ENCODE results near the gene AQP12A.
"Not testable (repeated sequence)": the region's sequence is repeated elsewhere in the genome, so short reads cannot be mapped to it uniquely, and the experiment has no call there.

Gene AQP12A

DNA sequence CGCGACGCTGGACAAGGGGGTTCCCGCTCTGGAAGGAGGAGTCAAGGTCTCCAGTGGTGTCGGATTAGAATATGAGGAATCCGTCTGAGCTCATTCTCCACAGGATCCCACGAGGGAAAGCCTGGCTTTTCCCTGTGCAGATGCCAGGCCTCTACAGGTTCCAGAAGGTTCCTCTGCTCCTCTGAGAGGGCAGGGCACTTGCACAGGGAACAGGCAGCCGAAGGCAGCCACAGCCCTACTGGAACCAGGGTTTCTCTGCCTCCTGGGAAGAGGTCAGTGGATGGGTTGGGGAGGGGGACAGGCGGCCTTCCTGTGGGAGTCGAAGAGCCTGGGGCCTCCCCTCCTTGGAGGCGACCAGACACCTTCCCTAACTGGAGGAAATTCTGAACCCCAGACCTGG lies 1.7 kb upstream of the AQP12A start:
- no peak for DNase-seq

DNA sequence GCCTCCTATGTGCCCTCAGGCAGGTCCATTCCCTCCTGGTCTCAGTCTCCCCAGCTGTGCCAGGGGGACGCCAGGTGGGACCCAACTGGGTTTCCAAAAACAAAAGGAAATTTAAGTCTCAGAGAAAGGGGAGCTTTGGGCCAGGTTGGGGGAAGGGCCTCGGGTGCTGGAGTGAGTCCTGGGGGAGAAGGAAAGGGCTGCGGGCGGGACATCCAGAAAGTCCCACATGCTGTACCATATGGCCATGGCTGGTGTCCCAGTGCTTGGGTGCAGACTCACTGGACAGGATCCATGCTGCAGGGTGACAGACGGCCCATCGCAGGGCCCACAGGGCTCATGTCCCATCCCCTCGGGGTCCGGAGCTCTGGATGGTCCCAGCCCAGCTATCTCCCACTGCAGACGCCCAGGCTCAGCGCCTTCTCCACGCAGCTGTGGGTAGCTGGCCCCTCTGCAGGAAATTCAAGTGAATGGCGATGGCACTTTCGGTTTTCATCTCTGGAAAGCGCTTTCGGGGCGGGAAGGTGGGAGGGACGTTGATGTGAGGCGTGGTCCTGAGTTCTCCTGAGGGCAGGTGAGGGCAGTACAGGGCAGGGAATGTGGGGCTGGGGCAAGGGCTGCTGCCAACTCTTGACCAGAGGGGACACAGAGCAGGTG lies 1.1 kb upstream of the AQP12A start:
- not testable (repeated sequence) for DNase-seq

DNA sequence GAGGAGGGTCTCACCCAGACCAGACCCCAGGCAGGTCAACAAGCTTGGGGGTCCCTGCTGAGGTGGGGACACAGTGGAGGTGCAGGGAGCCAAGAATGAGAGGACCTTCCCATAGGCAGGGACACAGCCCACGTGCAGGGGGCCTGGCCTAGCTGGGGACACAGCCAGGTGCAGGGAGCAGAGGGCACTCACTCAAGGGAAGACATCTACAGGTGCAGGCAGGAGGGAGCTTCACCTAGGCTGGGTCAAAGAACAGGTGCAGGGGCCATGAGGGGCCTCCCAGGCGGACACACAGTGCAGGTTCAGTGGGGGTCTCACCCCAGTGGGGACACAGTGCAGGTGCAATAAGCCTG lies 615 bp upstream of the AQP12A start:
- not testable (repeated sequence) for DNase-seq

DNA sequence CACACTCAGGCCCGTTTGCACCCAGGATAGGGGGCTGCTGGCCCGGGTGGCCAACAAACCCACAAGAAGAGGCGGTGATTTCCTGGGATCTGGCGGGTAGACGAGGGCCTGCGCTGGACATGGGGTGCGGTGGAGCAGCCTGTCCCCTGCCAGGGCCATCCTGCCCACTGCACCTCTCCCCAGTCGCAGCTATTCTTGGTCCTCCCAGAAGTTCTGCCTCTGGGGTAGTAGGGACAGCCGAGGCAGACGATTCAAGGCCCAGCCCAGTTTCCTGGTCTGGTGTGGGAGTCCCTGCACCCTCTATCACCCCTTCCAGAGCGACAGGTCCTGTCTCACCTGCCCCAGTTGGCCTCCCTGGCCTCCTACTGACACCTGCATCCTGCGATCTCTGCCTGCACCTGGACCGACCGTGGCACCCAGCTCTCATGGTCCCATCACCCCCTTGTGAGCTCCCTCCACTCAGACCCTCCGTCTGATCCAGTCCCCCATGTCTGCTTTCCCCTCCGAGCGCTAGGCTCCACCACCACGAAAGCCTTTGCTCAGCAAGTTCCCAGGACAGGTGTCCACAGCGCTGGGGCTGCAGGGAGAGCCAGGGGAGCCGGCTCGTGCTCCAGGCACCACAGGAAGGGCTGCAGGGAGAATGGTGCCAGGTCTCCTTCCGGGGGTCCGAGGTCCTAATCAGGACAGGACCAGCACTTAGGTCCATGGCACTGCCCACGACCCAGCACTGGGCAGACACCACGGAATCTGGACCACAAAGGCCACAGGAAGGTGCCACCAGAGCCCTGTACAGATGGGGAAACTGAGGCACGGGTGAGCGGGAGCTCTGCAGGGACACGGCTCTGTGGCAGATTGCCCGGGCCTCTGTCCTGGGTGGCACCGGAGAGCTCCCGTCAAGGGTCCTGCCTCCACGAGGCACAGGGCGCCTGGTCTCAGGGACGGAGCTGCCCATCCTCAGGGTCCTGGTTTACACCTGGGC lies 1.2 kb downstream of the AQP12A start:
- not testable (repeated sequence) for DNase-seq

DNA sequence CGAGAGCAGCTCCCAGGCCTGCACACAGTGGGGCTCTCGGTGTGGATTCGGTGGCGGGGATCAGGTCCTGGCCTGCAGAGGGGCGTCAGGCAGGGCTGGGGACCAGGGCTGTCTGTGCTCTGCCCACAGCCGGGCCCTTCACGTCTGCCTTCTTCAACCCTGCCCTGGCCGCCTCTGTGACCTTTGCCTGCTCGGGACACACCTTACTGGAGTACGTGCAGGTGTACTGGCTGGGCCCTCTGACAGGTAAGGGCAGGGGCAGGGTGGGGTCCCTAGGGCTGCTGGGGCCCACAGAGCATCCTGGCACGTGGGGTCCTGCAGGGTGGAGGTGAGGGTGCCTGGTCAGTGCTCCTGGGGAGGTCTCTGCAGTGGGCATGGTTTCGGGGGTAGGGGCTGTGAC lies 2.6 kb downstream of the AQP12A start:
- not testable (repeated sequence) for DNase-seq

DNA sequence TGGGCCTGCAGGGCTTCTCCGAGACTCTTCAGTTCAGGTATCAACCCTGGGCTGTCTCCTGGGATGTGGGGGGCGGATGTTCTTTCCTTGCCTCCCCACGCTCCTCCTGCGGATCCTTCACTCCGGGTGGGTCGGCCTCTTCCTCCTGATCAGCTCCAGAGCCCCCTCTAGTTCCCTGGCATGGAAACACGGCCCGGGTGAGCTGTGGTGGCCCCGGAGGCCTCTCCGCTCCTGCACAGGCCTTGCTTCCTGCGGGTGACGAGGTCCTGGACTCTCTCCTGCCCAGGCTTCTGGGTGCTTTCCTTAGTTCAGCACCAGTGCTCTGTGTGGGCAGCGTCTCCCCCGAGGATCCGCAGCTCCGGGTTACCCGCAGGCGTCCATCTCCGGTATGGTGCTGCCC lies 3.9 kb downstream of the AQP12A start:
- DNase-seq, result not testable (repeated sequence)

DNA sequence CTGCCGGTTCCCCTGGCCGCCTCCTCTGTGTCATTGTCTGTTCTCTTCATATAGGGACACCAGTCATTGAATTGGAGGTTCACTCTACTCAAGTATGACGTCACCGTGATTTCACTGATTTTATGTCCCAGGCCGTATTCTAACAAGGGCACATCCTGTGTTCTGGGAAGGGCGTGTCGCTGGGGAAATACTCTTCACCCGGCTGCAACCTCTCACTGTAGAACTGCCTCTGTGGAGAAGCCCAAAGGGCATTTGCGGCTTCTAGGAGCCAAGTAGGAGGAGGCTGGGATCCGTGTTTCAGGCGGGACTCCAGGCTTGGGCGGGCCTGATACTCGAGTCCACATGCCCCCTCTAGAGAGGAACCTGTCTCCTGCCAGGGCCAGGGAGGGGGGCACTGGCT lies 4.8 kb downstream of the AQP12A start:
- DNase-seq, result not testable (repeated sequence)

- not testable (repeated sequence) for DNase-seq
Measured at GRCh38 chr2:240698852-240699561, 7.3 kb downstream of the AQP12A start.

- DNase-seq, result not testable (repeated sequence)
Measured at GRCh38 chr2:240699835-240700234, 8.2 kb downstream of the AQP12A start.

GRCh38 chr2:240700616-240701015 lies 8.9 kb downstream of the AQP12A start:
- not testable (repeated sequence) for DNase-seq

DNA sequence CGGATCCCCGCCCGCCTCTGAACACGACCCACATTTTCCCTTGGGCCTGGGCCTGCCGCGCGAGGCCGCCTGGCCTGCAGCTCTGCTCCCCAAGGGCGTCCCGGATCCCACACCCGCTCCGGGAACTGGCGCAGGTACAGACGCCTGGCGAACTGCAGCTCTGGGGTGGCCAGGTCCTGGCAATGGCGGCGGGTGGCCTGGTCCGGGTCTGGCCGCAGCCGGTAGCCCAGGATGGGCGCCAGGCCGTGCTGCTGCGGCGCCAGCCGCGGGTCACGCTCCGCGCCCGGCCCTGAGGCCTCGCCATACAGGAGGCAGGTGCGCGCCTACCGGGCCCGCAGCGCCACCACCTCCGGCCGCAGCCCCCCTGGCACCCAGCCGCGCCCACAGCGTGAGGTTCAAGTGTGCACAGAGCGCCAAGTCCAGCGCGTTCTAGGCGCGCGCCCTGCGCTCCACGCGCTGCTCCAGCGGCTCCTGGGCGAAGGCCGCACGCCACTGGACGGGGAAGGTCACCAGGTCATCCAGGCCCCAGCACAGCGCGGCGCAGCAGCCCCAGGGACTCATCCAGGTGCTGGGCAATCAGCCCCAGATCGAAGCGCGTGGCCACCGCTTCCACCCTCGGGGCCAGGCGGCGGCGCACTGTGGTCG lies 9.5 kb downstream of the AQP12A start:
- no peak for DNase-seq

GRCh38 chr2:240701736-240702639 lies 10.3 kb downstream of the AQP12A start:
- DNase-seq, result no peak

DNA sequence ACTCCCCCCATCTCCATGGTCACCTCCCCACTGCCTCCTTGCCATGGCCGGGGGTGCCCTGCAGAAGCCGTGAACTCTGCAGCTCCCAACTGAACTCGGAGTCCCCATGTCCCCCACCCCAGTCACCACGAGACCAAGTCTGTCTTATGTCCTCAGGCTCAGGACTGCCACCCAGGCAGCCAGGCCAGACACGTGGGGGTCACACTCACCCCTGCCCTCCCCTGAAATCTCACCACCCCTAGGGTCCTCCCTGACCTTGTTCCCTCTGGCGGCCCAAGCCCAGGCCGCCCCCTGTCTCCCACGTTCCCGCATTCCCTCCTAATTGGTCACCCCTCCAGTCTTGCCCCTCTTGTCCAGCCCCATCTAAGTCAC lies 11.0 kb downstream of the AQP12A start:
- DNase-seq, result no peak

DNA sequence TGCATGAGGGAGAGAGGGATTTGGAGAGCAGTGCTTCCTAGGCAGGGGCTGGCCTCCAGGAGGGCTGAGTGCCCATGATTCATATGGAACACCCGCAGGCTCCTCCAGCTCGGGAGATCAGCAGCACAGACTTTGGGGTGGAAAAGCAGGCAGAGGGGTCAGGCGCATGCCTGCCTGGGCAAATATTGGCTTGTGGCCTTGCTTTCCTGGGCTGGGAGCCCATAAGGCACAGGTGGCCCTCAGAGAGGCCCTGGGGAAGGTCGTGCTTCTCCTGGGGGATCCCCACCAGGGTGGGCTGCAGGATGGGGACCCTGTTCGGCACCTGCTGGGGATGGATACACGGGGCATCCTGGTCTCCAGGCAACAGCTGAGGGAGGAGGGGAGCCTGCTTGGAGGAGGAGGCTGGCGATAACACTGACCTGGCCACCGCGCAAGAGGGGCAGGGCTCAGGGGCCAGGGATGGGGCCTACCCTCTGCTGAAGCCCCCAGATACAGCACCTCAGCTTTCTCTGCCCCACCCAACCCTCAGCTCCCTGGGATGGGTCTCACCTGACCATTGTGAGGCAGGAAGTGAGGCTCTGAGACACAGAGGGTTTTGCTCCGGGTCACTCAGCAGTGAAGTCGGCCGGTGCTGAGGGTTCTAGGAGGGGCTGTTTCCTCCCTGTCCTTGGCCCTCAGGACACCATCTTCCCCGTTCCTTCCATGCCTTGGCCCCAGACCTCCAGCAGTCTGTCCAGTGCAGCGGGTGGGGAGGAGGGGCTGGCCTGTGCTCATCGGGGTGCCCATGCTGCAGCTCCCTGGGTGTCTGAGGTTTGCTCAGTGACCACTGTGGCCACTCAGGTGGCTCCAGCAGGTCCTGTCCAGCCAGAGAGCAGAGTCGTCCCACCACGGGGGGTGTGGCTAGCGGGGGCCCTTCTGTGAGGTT lies 12.0 kb downstream of the AQP12A start:
- no peak for DNase-seq

DNA sequence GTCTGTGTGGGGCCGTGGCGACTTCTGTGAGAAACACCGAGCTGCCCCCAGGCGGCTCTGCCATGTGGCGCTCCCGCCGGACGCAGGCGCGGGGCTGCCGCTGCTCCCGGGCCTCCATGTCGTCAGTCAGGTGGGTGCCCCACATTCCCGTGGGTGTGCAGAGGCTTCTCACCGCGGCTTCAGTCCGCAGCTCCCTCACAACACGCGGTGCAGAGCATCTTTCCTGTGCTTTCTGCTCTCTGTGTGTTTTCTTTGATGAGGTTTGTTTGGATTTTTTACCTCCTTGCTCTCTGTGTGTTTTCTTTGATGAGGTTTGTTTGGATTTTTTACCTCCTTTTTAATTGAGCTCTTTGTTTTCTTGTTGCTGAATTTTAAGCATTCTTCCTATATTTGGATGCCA lies 13.0 kb downstream of the AQP12A start:
- no peak for DNase-seq

DNA sequence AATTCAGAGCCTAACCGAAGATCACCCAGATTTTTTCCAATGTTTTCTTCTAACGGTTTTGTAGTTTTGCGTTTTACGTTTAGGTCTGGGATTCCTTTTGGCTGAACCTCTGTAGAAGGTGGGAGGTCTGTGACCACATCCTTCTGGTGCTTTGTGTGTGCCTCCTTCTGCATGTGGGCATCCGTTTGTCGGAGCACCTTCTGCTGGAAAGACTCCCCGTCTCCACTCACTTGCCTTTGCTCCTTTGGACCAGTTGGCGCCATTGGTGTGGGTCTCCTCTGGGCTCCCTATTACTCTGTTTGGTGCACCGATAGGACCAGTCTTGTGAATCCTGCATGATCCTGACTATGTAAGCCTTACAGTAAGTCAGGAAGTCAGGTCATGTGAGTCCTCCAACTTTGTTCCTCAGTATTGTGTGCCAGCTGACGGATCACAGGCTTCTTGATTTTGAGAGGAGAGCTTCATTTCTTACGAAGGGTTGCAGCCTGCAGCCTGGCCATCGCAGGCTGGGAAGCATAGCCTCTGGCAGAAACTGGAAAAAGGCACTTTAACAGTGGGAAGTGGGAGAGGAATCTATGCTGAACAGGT lies 13.6 kb downstream of the AQP12A start:
- no peak for DNase-seq

DNA sequence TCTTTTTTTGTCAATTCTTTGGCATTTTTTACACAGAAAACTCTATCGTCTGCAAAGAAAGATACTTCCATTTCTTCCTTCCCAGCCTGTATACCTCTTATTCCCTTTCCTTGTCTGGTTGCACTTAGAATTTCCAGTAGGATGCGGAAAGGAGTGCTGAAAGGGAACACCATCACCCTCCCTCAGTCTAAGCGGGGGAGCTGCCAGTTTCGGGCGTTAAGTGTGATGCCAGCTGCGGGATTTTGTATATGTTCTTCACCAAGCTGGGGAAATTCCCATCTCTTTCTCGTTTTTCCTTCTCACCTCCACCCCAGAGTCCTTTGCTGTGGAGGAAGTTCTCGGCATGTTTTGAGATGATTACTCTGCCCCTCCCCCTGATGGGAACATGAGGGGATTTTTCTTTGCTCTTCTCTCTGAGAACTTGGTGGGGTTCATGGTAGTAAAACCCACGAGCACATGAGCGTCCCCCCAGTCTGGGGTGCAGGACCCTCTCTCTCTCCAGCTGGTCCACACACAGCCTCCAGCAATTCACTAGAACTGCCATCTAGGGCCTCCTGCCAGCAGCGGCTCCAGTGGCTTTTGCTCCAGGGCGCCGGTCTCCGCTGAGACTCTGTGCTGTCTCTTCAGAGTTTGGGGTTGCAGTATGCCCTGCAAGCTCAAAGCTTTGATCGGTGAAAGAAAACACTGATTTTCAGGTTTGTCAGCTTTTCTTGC lies 15.5 kb downstream of the AQP12A start:
- no peak for DNase-seq

- no peak for DNase-seq
Measured at GRCh38 chr2:240707821-240708220, 16.2 kb downstream of the AQP12A start.

GRCh38 chr2:240708457-240708856 lies 16.8 kb downstream of the AQP12A start:
- no peak for DNase-seq

DNA sequence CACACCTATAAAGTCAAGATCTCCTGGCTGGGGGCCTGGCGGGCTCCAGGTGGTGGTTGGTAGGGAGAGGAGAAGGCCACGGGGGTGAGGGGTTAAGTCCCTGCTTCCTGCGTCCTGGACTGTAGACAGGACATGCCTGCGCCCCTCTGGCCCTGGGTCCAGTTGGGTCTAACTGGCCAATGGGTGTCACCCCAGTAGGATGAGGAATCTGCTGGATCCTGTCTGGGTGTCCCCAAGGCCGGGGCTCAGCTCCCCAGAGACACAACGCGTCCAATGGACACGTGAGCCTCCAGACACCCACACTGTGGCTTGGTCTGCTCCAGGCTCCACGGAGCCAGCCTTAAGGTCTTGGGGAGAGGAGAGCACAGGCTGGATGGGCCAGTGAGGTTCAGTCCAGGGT lies 19.6 kb downstream of the AQP12A start:
- DNase-seq, result no peak
